Inferior parietal cortex (tissue), 1 donor: Measurements from ENCODE around the gene GPX5.
"Not testable (repeated sequence)": the region's sequence is repeated elsewhere in the genome, so short reads cannot be mapped to it uniquely, and the experiment has no call there.

Source experiments
- DNase-seq: peaks from one replicate; pipeline ENCODE4 v3.0.0-alpha.2; 2016; ENCODE audit errors: extremely low spot score

GPX5 gene

GRCh38 chr6:28512387-28512786 lies 13.3 kb upstream of the GPX5 start:
- not testable (repeated sequence) for DNase-seq

DNA sequence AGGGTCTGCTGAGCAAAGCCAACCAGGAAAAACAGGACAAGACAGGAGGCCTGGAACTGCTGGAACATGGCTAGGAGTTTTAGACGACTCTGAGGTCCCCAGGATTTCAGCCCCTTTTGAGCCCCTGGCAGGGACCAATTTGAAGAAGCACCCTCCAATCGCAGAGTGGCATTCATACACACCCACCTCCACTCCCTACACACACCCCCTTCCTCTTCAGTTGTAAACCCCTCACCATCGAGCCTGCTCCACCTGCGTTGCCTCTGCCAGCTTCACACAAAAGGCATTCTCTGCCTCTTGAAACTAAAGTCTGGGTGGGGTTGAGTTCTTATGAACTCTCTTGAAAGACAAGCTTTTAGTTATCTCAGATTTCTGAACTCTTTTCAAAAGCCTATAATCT lies 10.0 kb upstream of the GPX5 start, which contains the start of gene GPX6:
Gene GPX6, minus strand, starts transcription at position 118 of the 400 bp plus-strand sequence. Its CDS starts 50 bp downstream, at position 68.
- no peak for DNase-seq

DNA sequence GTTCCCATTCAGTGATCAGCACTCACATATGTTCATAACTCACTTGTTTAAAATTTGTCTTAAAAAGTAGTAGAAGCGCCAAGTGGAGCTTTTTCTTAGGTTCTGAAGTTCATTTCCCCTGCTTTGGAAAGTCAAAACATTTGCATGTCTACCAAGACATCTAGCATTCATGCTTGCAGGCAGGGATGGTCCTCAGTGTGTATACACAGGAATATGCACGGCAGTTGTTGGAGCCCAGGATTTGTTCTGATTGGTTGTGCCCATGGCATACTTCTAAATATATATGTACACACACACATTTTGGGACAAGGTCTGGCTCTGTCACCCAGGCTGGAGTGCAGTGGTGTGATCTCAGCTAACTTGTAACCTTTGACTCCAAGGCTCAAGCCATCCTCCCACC lies 7.7 kb upstream of the GPX5 start:
- DNase-seq, result no peak

- no peak for DNase-seq
Measured at GRCh38 chr6:28522594-28523240, 3.0 kb upstream of the GPX5 start.

GRCh38 chr6:28523241-28523622 lies 2.4 kb upstream of the GPX5 start:
- no peak for DNase-seq

DNA sequence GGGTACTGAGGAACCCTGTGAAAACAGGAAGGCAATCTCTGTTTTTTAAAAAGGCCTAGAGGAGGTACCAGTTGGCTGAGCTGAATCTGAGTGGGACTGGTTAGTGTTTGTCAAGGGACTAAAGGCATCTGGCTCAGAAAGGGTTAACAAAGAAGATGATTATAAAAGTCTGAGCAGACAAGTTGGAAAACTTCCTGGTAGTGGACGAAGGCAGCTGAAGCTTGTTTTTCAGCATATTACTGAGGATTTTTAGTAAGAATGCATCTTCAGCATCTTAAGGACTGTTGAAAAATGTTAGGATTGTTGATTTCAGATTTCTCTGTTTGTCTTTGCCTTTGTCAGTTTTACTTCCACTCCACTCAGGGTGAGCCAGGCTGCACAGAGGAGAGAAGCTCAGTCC lies 5.1 kb downstream of the GPX5 start:
- DNase-seq, result no peak

DNA sequence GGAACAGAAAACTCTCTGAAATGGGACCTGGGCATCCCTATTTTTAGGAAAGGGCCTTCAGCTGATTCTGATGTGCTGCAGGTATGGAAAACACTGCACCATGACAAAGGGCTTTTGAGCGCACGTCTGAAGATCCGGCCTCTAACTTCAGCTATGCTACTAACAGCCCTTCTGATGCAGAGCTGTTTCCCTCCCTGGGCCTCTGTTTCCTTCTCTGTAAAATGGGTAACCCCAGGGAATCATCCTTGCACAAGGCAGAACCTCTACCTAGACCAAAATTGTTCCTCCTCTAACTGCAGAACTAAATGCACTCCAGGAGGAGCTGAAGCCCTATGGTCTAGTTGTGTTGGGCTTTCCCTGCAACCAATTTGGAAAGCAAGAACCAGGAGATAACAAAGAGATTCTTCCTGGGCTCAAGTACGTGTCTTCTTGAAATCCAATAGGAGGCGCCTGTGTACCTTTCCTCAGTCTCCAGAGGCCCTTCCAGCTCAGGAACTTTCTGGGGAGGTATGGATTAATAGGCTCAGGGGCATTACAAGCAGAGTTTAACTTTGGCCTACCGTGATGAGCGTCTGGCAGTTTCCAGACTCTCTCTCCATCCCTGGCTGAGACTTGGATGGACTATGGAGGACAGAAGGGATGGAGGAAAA lies 5.9 kb downstream of the GPX5 start:
- DNase-seq, result no peak

DNA sequence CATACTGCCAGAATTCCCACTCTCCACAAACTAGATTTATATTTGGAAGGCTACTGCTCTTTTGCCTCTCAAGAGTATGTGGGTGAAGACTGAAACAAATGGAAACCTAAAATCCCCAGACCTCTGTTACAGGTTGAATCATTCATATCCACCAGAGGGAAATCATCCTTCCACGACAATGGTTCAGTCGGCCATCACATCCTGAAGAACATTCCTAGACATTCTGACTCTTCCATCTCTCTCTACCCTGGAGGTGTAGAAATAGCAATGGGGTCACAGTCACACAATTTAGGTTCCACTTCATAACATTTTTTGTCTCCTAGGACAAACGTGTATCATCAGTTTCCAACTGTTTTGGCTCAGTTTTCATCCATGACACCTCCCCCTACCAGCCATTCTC lies 8.6 kb downstream of the GPX5 start:
- DNase-seq, result no peak

DNA sequence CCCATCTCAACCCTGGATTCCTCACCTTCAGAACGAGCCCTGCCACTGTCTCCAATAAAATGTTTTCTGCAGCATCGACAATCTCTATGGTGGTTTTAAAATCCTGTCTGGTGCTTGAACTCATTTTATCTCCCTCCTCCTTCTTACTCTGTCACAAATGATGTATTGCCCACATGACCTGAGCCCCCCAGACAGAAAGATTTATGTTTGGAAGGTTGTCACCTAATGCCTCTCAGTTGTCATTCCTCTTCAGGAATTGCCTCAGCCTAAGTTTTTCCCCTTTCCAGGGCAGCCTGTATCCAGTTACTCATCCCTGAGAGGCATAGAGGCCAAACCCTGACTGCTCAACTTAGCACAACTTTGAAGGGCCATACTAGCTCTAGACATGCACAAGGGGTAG lies 9.2 kb downstream of the GPX5 start:
- DNase-seq, result no peak

GRCh38 chr6:28537065-28537464 lies 11.4 kb downstream of the GPX5 start:
- DNase-seq, result peak; percentile 11

- no peak for DNase-seq
Measured at GRCh38 chr6:28537509-28538140, 11.9 kb downstream of the GPX5 start.

DNA sequence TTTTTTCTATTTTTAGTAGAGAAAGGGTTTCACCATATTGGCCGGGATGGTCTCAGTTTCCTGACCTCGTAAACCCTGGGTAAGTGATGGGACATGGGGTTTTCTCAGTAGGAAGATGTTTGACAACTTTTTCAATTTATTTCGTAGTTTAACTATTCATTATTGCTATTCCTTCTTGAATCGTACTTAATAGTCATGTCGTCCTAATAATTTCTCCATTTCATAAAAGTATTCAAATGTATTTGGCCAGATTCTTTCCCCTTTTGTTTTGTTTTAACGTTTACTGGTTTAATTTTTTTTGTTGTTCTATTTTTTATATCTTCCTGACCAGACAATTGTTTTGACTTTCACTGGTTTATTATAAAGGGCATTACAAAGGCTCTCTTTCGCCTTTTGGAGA lies 16.3 kb downstream of the GPX5 start:
- no peak for DNase-seq

DNA sequence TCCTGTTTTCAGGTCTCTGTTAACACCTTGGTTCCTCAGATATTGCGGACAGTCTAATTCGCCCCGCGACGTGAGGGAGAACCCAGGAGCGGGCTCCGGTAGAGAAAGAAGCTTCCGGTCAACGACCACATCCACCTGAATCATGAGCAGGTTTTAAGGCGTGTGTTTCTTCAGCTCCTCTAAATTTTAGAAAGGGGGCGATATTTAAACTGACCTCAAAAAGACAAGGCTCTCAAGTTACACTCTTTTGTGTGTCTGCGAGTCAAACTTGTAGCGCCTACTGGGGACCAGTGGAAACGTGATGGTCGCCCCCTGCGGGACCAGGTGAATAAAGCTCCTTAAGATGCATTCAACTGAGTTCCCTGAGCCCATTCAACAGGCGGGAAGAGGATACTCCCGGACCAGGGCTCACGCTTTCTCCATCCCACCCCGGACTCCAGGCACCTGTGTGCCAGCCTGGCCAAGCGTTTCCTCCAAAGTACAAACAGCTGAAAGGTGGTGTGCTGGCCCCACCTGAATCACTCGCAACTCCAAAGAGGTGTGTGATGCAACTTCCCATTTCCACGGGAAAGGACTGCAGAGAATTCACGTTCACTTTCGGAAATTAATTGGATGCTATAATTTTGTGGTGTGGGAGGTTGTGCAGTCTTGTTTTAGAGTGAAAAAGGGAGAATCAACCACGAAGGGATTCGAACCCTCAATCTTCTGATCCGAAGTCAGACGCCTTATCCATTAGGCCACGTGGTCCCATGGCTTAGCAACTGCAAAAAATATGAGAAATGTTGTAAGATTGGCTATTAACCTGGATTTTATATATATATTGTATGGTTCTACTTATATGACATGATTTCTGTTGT lies 17.0 kb downstream of the GPX5 start:
- peak; percentile 65 for DNase-seq

DNA sequence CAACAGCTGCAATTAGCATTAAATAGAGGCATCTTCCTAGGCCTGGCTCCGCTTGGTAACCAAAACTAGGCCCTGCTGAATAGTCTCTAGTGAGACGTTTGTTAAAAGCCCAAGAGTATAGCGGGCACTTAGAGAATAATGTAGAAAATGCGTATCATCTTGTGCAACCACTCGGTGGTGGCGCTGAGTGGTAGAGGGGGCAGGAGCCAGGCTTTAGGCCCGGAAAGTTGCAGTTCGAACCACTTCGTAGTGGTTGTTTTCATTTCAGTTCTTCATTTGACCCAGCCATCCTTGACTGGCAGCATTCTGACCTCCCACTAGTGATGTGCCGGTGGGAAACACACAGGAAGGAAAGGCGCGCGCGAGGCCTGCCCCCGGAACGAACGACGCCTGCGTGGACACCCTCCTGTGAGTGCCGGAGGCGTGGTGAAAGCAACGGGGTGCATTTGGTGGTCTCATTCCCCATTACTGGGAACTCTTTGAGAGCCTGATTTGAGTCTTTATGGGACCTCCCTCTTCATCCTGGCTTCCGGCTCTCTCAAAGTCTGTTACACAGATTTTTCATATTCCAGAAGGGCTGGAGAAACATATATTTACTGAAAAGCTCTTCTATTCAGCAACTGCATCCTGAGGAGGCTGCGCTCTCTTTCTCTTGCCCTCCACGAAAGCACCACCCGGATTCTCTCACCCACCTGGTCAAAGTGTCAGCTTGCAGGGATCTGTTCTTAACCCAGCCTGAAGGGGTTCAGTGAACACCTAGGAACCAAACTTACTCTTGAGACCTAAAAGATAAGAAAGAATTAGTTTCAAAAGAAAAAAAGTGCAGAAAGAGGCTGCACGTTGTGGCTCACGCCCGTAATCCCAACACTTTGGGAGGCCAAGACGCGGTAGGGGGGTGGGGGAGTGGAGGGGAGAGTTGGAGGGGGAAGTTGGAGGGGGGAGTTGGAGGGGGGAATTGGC lies 18.2 kb downstream of the GPX5 start:
- DNase-seq, result no peak

DNA sequence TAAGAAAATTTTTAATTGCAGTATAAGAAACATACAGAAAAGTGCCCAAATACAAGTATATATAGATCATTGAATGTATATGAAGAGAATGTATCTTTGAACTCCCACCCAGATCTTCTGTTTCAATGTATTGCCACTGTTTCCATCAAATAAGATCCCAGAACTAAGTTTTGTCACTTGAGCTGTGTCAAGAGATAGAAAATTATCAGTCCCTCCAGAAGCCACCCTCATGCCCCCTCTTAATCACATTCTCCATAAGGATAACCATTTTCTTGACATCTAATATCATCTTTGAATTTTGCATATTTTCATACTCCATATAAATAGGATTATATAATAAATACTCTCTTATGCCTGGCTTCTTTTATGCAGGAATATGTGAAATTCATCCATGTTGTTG lies 20.3 kb downstream of the GPX5 start:
- DNase-seq, result no peak

- DNase-seq, result not testable (repeated sequence)
Measured at GRCh38 chr6:28547003-28547402, 21.3 kb downstream of the GPX5 start.

GRCh38 chr6:28551891-28552666 lies 26.4 kb downstream of the GPX5 start:
- DNase-seq, result no peak

DNA sequence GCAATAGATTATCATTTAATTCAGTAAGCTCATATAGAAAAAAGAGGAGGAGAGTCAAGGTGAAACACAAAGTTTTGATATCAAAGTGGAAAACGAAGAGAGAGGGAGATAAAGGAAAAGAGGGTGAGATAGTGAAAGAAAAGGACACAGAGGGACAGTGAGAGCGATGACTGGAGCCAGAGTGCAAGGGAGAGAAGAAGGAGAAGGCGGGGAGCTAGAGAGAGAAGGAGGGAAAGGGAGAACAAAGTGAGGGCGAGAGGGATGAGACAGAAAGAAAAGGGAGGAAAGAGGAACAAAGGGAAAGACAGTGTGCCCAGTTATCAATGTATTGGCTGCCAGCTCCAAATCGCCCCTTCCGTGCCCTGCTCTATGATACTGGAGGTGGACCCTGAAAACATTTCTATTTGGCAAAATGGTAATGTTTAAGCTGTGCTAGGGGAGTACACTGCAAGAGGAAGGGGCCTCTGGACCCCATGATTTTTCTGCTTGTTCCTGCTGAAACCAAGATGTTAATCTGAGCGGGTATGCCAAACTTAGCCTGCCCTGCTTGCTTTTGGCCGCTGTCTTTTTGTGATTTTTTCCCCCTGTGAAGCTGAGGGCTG lies 27.8 kb downstream of the GPX5 start:
- no peak for DNase-seq

DNA sequence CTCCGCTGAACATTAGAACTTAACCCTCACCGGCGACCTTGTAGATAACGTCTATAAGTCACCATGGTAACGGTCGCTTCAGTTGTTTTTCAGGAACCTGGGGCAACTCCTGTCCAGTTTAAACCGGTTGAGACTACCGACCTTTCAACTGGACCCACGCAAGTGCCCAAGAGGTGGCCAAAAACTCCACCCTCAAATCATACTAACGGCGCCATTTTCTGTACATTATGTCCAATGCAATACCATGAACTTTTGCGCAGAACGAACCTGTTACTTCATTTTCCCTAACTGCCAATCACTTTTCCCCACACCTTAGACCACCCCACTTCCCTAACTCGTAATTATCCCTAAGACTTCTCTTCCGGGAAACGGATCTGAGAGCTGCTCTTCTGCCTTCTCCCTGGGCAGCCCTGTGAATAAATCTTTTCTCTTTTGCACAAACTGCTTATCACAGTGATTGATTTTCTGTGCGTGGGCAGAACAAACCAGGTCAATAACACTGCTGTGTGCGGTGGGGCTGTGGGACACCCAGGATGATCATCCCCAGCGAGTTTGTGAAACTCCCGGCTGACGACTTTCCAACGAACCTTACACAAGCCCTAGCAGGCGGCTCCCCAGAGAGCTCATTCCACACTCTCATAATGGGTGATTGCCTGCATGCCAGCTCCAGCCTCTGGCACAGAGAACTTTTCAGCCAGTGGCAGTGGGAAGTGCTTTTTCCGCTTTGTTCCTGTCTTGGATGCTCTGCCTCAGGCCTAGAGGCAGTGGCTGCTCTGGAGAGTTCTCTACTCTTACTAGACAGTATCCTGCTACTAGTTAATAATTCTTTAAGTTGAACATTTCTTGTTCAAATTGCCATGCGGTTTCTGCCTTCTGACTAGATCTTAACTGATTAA lies 28.6 kb downstream of the GPX5 start:
- DNase-seq, result peak; percentile 28
